Left renal cortex interstitium (tissue), 4 donors: ENCODE measurements around the gene CAMTA1. TPM values are rescaled to one million over a fixed set of nuclear protein-coding genes. Genes with fewer than 3 reads are reported as not detected.
"Not testable (repeated sequence)": the region's sequence is repeated elsewhere in the genome, so short reads cannot be mapped to it uniquely, and the experiment has no call there.

Source experiments
- DNase-seq, 4 donors: peaks; one replicate each; pipeline ENCODE4 v3.0.0-alpha.2; 2013; ENCODE audit warnings: low read depth in 4 of 4, low spot score in 2 of 4, missing footprints in 1 of 4
- polyA plus RNA-seq, 4 donors: library from polyadenylated mRNA; unstranded; fragments of 120-200 nt; gene quantifications; one replicate each; pipeline ENCODE4 v1.2.1, GENCODE V29; 2013; ENCODE audit not compliant: insufficient read length in 4 of 4

The CAMTA1 gene
- polyA plus RNA-seq, 4 donors, result 76.8 to 91.3 (median 85.3) TPM

DNA sequence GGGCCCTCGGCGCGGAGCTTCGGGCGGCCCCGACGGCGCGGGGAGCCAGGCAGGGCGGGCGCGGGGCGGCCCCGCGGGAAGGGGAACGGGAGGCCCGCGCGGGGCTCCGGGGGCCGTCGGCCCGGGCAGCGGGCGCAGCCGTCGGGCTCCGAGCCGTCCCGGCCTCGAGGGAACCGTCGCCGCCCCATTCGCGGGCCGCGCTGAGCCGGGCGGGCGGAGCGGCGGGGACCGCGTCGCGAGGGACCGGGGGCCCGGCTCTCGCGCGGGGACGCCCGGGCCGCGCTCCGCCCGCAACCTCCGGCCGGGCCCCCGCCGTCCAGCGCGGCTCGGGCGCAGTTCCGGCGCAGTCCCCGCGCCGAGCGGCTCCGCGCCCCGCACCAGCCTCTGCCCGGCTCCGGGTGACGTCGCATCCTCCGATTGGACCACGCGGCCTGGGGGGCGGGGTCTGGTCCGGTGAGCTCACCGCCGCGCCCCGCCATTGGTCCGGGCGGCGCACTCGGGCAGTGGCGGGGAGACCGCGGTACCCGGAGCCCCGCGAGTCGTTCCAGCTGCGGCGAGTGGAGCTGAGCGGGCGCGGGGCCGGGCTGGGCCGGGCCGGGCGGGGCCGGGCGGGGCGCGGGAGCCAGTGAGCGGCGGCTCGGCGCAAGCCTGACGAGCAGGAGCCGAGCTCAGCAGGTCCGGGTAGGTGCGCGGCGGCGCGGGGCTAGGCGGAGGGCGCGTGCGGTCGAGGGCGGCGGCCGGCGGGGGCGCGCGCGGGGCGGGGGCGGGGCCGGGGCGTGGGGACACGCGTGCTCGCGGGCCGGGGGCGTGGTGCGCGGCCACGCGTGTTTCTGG is 919.2 kb downstream of the CAMTA1 start:
- peak in 3 of 4 donors; percentile 36 to 87 (median 77) for DNase-seq

DNA sequence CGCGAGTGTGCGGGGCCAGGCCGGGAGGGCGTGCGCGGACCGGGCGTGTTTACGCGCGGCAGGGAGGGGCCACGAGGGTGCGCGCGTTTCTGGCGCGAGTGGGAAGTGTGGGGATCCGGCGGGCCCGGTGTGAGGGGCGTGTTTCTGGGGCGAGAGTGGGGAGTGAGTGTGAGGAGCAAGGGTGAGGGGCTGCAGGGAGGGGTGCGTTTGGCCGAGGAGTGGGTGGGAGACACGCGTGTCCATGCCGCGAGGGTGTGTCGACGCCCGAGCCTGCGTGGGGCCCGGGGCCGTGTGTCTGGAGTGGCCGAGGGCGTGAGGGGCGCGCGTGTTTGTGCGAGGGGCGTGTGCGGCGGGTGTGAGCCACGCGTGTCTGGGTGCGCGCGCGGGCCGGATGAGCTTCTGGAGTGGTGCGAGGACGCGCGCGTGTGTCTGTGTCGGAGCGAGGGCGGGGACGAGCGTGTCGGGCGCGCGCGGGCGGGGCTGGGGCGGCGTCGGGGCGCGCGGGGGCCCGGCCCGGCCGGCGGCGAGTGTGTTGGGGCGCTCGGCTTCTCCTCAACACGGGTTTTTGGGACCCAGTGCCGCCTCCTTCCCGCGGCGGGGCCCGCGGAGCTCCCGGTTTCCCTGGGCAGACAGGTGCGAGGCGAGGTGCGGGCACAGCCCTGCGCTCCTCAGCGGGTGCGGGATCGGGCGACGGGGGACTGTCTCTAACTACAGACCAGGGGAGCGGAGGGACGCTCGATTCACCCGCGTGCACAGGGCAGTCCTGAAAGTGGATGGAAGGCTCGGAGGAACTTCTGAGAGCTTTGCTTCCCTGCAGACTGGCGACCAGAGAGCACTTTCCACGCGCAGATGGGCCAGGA is 920.0 kb downstream of the CAMTA1 start:
- DNase-seq, result no peak

DNA sequence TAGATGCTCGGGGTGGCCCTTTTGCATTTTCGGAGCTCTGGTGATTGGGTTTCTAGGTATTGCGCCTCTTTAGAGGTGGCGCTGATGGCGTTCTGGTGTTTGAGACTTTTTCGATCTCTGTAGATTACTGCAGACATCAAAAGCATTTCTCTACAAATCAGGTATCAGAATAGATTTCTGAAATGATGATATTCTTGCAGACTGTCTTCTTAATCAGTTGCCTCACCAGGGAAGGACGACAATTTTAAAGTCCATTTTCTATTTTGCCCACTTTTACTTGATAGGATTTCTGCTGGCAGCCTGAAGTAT is 920.6 kb downstream of the CAMTA1 start:
- DNase-seq, result no peak

DNA sequence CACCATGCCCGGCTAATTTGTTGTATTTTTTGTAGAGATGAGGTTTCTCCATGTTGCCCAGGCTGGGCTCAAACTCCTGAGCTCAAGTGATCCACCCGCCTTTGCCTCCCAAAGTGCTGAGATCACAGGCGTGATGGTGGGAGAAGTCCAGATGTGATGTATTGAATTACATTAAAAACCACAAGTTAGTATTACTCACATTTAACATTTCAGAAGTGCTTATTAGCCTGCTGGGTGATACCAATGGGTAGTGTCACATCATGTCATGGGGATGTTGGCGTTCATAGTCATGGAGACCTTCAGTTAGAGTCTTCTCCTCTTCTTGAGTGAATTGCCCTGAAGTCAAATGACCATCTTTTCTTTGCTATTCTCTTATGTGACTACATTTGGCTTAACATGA is 922.3 kb downstream of the CAMTA1 start:
- DNase-seq, result no peak

GRCh38 chr1:7708065-7708464 is 922.8 kb downstream of the CAMTA1 start:
- DNase-seq, result not testable (repeated sequence)

- DNase-seq, result no peak
These were observed 925.6 kb downstream of the CAMTA1 start for GRCh38 chr1:7710859-7711258.

DNA sequence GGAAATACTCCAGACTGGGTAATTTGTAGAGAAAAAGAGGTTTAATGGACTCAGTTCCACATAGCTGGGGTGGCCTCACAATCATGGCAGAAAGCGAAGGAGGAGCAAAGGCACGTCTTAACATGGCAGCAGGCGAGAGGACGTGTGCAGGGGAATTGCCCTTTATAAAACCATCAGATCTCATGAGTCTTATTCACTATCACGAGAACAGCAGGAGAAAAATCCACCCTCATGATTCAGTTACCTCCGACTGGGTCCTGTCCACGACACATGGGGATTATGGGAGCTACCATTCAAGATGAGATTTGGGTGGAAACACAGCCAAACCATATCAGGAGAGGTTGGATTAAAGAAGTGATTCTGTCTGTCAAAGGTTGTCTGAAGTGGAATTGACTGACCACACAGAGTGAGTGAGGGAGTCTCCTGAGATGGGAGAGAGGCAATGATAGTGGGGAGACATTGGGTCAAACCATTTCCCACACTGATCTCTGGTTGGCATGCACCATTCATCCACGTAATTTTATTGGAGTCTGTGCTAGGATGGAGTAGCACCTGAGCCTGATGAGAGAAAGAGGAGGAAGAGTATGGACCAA is 927.6 kb downstream of the CAMTA1 start:
- DNase-seq, result no peak

GRCh38 chr1:7716506-7716905 is 931.3 kb downstream of the CAMTA1 start:
- DNase-seq, result no peak

DNA sequence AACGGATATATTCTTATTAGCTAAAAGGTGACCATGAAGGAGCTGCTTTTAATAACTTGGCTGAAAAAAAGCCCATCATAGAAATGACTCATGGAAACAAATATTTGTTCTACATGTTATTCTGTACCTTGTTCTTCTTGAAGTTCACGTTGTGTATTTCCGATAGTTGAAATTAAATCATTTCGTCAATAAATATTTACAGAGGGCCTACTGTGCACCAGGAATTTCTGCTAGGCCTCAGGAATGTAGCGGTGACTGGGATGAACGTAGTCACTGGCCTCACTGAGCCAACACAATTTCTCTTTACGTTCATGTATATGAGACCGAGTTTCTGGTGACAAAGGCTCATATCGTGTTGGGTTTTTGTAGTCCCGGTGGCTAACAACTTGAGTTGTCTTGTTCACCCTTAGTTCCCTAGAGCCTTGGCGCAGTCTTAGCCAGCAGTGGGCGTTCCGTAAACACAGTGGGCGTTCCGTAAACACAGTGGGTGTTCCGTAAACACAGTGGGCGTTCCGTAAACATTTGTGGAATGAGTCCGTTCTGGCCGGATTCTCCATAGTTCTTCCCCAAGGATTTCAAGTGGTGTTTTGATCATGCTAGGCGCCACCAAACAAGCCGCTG is 932.6 kb downstream of the CAMTA1 start:
- no peak for DNase-seq

GRCh38 chr1:7719468-7720094 is 934.3 kb downstream of the CAMTA1 start:
- no peak for DNase-seq

- no peak for DNase-seq
These were observed 936.9 kb downstream of the CAMTA1 start for GRCh38 chr1:7721940-7722669.

GRCh38 chr1:7722670-7723012 is 937.4 kb downstream of the CAMTA1 start:
- DNase-seq, result no peak

DNA sequence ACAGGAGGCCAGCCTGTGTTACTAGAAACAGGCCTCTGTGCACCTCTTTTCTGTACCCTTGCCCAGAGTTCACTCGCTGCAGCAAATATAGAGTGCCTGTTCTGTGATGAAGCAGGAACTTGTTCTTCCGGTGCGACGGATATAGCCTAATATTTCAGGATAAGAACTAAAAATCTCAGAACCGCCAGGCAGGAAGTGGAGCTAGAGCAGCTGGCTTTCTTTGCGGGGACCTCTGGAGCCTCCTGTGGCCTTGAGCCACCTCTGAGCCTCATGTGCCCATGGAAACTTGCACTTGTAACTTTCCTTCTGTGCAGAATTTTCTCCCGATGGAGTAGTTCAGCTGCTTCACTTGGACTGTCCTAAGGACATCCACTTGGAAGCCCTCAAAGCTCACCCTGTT is 941.4 kb downstream of the CAMTA1 start:
- DNase-seq, result no peak

DNA sequence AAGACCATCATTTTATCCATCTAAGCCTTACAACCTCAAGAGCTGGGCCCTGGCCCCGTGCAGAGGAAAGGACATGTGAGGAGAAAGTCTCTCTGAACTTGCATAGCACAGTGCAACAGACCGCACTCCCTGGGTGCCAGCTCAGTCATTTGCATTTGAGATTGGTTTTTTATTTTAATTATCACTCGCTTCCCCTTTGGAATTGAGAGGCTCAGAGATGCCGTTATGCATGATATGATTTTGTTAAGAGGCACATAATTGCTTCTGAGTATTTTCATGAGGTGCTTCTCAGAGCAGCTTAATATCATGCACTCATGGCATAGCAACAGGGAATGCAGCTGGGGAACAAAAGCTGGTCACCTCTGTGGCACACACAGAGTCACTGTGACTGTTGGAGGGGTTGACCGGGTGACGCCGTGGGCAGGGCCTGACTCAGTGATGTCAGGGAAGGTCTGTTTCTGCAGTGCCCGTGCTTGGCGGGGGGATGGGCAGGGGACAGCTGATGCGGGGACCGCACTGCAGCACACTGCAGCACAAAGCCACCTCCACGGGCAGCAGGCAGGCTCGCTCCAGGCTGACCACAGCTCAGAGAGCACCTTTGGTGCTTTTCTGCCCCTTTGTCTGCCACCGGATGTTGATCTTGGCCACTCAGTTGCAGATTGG is 942.7 kb downstream of the CAMTA1 start:
- no peak for DNase-seq

DNA sequence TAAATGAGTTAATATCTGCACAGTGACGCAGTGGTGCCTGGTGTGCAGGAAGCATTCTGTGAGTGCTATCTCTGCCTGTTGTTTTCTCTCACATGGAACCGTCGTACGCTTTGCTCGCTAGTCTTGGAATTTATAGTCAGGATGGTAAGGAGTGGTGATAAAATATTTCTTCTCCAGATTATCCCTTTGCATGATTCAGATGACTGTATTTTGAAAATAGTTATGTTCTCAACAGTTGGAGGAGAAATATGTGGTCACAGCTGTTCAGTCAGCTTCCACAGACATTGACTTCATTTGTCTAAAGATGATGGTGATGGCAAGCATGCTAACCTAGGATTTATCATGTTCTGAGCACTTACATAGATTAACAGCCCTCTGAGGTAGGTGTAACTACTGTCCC is 944.5 kb downstream of the CAMTA1 start:
- no peak for DNase-seq

DNA sequence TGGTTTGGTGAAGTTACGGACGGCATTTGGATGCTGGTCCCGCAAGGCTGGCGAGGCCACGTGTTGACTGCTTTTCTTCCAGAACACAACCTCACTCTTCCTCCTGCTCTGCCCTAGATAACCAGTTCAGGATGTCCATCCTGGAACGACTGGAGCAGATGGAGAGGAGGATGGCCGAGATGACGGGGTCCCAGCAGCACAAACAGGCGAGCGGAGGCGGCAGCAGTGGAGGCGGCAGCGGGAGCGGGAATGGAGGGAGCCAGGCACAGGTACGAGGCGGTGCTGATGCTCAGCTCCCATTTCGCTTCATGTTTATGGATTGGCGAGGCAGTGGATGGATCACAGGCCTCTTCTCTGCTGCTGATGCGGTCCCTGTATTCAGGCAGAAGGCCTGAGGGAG is 947.1 kb downstream of the CAMTA1 start:
- DNase-seq, result no peak

GRCh38 chr1:7733276-7733675 is 948.0 kb downstream of the CAMTA1 start:
- no peak for DNase-seq

GRCh38 chr1:7738044-7738443 is 952.8 kb downstream of the CAMTA1 start:
- DNase-seq, result no peak

GRCh38 chr1:7743346-7743745 is 958.1 kb downstream of the CAMTA1 start:
- DNase-seq, result no peak

GRCh38 chr1:7744882-7745281 is 959.6 kb downstream of the CAMTA1 start:
- DNase-seq, result no peak
